ENCODE data around the gene CACNA2D2.
A peak's percentile ranks its signal among the peaks of the same experiment; 100 is the strongest.

CACNA2D2 gene

GRCh38 chr3:50350213-50350526, 153.3 kb downstream of the CACNA2D2 start:
- Histone ChIP-seq H3F3A (ENCODE audit: insufficient read depth) (no peaks in the 10 kb centered on the region; the same call in 1 of the 2 replicates), H3K9me3 (ENCODE audit: insufficient read depth, low read length) (no peaks in the 10 kb centered on the region), H3K9me2 (replicated peaks; ENCODE audit: insufficient read depth, low read length) (no peaks in the 10 kb centered on the region), H3K36me3 (ENCODE audit: low read length) (no peaks in the 10 kb centered on the region), H3K4me3 (ENCODE audit: insufficient read depth, low read length, poor library complexity, severe bottlenecking) (peak overlapping the region; percentile 75), H3K9ac (ENCODE audit: low read length) (peak overlapping the region; percentile 81), H3K27me3 (ENCODE audit: low read length) (no peaks in the 10 kb centered on the region), H2AFZ (ENCODE audit: low read depth, low read length, severe bottlenecking) (peak overlapping the region; percentile 40), H3K79me2 (ENCODE audit: insufficient read depth, low read length) (peaks cover 16% of the 10 kb centered on the region), H4K20me1 (ENCODE audit: low read depth, low read length) (no peaks in the 10 kb centered on the region), H3K27ac (ENCODE audit: low read depth, low read length) (peak overlapping the region; percentile 81; the same call in 1 of the 2 replicates), H3K4me2 (ENCODE audit: low read depth, low read length, poor library complexity, severe bottlenecking) (peak overlapping the region; percentile 95)
- no peak for TF ChIP-seq EZH2phosphoT487 (conservative IDR thresholded peaks at IDR 0.05; ENCODE audit: low read length)
- no peak for TF ChIP-seq CTCF (IDR thresholded peaks at IDR 0.05; ENCODE audit: insufficient read depth, low read length, poor library complexity, severe bottlenecking)

GRCh38 chr3:50347187-50347813, 156.1 kb downstream of the CACNA2D2 start:
- Histone ChIP-seq H3K4me2 (ENCODE audit: low read depth, low read length, poor library complexity, severe bottlenecking) (no peak overlapping the region), H3K9me3 (ENCODE audit: insufficient read depth, low read length) (no peaks in the 10 kb centered on the region), H3K27ac (ENCODE audit: low read depth, low read length) (no peak overlapping the region), H3K79me2 (ENCODE audit: insufficient read depth, low read length) (peaks cover 16% of the 10 kb centered on the region), H4K20me1 (ENCODE audit: low read depth, low read length) (no peaks in the 10 kb centered on the region), H3K36me3 (ENCODE audit: low read length) (no peaks in the 10 kb centered on the region), H3K9ac (ENCODE audit: low read length) (no peak overlapping the region), H3F3A (ENCODE audit: insufficient read depth) (no peaks in the 10 kb centered on the region), H2AFZ (ENCODE audit: low read depth, low read length, severe bottlenecking) (no peak overlapping the region), H3K27me3 (ENCODE audit: low read length) (no peaks in the 10 kb centered on the region), H3K4me3 (ENCODE audit: insufficient read depth, low read length, poor library complexity, severe bottlenecking) (no peak overlapping the region), H3K9me2 (replicated peaks; ENCODE audit: insufficient read depth, low read length) (no peaks in the 10 kb centered on the region)
- TF ChIP-seq EZH2phosphoT487 (conservative IDR thresholded peaks at IDR 0.05; ENCODE audit: low read length), result no peak
- TF ChIP-seq CTCF (IDR thresholded peaks at IDR 0.05; ENCODE audit: insufficient read depth, low read length, poor library complexity, severe bottlenecking), result peak; percentile 63

GRCh38 chr3:50345586-50346234, 157.7 kb downstream of the CACNA2D2 start, which contains the start of gene ZMYND10:
Gene ZMYND10 (minus strand): TSS chr3:50345732. CDS start chr3:50345579, 153 bp downstream.
- Histone ChIP-seq H3K9ac (ENCODE audit: low read length) (peak within 1 kb of the TSS; percentile 45; the same call in 1 of the 2 replicates), H4K20me1 (ENCODE audit: low read depth, low read length) (no peaks in the 10 kb centered on the region), H3K79me2 (ENCODE audit: insufficient read depth, low read length) (peaks cover 11% of the 10 kb centered on the region; the same call in 1 of the 2 replicates), H3K27me3 (ENCODE audit: low read length) (no peaks in the 10 kb centered on the region), H3K4me3 (ENCODE audit: insufficient read depth, low read length, poor library complexity, severe bottlenecking) (no peak within 1 kb of the TSS), H3K9me3 (ENCODE audit: insufficient read depth, low read length) (no peaks in the 10 kb centered on the region), H3K9me2 (replicated peaks; ENCODE audit: insufficient read depth, low read length) (no peaks in the 10 kb centered on the region), H3K36me3 (ENCODE audit: low read length) (no peaks in the 10 kb centered on the region), H2AFZ (ENCODE audit: low read depth, low read length, severe bottlenecking) (no peak within 1 kb of the TSS), H3K27ac (ENCODE audit: low read depth, low read length) (no peak within 1 kb of the TSS), H3K4me2 (ENCODE audit: low read depth, low read length, poor library complexity, severe bottlenecking) (peak within 1 kb of the TSS; percentile 48), H3F3A (ENCODE audit: insufficient read depth) (no peaks in the 10 kb centered on the region)
- TF ChIP-seq EZH2phosphoT487 (conservative IDR thresholded peaks at IDR 0.05; ENCODE audit: low read length), result no peak
- TF ChIP-seq CTCF (IDR thresholded peaks at IDR 0.05; ENCODE audit: insufficient read depth, low read length, poor library complexity, severe bottlenecking), result no peak

All from SU-DHL-6 (cell line).